ENCODE results near the gene TAS2R14. TPM values are rescaled to one million over a fixed set of nuclear protein-coding genes. Genes with fewer than 3 reads are reported as not detected.

Gene TAS2R14
- total RNA-seq, 1 experiment from 2014 or later, result 1.4 TPM

DNA sequence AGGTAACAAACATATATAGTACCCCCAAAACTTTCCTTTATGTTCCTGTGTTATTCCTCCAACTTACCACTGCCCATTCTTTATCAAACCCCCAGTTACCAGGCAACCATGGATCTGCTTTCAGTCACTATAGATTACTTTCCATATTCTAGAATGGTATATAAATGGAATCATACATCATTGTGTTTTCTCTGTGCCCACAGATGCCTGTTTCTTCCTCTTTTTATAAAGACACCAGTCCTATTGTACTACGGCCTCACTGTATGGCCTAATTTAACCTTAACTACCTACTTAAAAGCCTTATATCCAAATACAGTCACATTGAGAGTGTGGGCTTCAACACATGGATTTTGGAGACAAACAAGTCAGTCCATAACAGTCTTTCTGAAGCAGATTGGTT is 2.6 kb downstream of the TAS2R14 start:
- BruUV-seq (replicated peaks), result no TSS peak
- no peaks in the 10 kb centered on the region for H3K9me3 ChIP-seq (ENCODE audit: control insufficient read depth, insufficient read depth, low read depth, low read length)
- H3K27ac ChIP-seq (ENCODE audit: low read length), result no peak overlapping the region
- ChIA-PET CTCF (no interaction called here), POLR2A (no interaction called here)
- DNase-seq (ENCODE audit: low read depth, low spot score) (no peak), ATAC-seq (no peak)
- no peaks in the 10 kb centered on the region for H3K27me3 ChIP-seq (ENCODE audit: control insufficient read depth, insufficient read depth, low read length)
- in situ Hi-C loops (cut with HindIII; ENCODE audit: low pct_unique_long_range_greater_than_20kb, low sequenced_read_pairs) (no loop called here), intact Hi-C loops (cut with micrococcal nuclease; ENCODE audit: unreplicated experiment) (no loop called here)
- H3K4me3 ChIP-seq (ENCODE audit: low read depth in 2 of 2, low read length in 2 of 2), result no peak overlapping the region
- H3K36me3 ChIP-seq (ENCODE audit: control insufficient read depth, insufficient read depth, low read length), result no peaks in the 10 kb centered on the region
- no peaks in the 10 kb centered on the region for H3K4me1 ChIP-seq (ENCODE audit: control insufficient read depth, insufficient read depth, low read length)
- TF ChIP-seq POLR2AphosphoS5 (IDR thresholded peaks at IDR 0.05; ENCODE audit: low read depth, low read length) (no peak), SIN3A (IDR thresholded peaks at IDR 0.05; ENCODE audit: borderline replicate concordance, insufficient read depth, low read depth, low read length) (no peak), TCF7L2 (IDR thresholded peaks at IDR 0.05; ENCODE audit: low read depth, low read length) (no peak)
- TF ChIP-seq, protein P1, sequence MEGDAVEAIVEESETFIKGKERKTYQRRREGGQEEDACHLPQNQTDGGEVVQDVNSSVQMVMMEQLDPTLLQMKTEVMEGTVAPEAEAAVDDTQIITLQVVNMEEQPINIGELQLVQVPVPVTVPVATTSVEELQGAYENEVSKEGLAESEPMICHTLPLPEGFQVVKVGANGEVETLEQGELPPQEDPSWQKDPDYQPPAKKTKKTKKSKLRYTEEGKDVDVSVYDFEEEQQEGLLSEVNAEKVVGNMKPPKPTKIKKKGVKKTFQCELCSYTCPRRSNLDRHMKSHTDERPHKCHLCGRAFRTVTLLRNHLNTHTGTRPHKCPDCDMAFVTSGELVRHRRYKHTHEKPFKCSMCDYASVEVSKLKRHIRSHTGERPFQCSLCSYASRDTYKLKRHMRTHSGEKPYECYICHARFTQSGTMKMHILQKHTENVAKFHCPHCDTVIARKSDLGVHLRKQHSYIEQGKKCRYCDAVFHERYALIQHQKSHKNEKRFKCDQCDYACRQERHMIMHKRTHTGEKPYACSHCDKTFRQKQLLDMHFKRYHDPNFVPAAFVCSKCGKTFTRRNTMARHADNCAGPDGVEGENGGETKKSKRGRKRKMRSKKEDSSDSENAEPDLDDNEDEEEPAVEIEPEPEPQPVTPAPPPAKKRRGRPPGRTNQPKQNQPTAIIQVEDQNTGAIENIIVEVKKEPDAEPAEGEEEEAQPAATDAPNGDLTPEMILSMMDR (IDR thresholded peaks at IDR 0.05), result no peak
- TF ChIP-seq, protein P2, sequence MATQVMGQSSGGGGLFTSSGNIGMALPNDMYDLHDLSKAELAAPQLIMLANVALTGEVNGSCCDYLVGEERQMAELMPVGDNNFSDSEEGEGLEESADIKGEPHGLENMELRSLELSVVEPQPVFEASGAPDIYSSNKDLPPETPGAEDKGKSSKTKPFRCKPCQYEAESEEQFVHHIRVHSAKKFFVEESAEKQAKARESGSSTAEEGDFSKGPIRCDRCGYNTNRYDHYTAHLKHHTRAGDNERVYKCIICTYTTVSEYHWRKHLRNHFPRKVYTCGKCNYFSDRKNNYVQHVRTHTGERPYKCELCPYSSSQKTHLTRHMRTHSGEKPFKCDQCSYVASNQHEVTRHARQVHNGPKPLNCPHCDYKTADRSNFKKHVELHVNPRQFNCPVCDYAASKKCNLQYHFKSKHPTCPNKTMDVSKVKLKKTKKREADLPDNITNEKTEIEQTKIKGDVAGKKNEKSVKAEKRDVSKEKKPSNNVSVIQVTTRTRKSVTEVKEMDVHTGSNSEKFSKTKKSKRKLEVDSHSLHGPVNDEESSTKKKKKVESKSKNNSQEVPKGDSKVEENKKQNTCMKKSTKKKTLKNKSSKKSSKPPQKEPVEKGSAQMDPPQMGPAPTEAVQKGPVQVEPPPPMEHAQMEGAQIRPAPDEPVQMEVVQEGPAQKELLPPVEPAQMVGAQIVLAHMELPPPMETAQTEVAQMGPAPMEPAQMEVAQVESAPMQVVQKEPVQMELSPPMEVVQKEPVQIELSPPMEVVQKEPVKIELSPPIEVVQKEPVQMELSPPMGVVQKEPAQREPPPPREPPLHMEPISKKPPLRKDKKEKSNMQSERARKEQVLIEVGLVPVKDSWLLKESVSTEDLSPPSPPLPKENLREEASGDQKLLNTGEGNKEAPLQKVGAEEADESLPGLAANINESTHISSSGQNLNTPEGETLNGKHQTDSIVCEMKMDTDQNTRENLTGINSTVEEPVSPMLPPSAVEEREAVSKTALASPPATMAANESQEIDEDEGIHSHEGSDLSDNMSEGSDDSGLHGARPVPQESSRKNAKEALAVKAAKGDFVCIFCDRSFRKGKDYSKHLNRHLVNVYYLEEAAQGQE (IDR thresholded peaks at IDR 0.05; ENCODE audit: insufficient read depth in 1 of 2, low read depth in 2 of 2, low read length in 1 of 2), result no peak

DNA sequence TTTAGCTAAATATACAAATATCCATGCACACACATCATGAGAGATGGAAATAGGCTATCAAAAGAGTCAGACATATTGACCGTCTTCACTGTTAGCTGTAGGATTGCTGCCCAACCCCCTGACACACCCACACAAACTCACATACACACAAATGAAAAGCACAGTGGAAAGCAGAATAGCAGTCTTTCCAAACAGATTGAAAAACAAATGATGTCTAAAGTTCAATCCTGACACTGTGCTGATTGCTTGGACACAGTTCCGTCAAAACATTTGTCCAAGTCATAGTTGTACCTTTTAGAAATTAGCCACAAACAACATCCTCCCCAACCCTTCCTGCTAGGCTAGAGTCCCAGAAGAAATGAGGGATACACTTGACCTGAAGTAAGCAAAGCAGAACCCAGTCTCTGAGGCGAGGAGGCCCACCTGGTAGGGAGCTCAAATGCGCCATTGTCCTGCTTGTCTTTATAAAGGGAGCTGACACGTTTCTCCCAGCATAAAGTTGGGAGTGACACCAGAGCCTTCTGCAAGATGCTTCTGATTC is 10.2 kb downstream of the TAS2R14 start, which contains the start of gene PRH2:
TSS of gene PRH2 (plus strand) at position 491 of the 541 bp plus-strand sequence. CDS start at position 529, 38 bp downstream.
- no TSS peak for BruUV-seq (replicated peaks)
- ATAC-seq, result no peak
- H3K36me3 ChIP-seq (ENCODE audit: control insufficient read depth, insufficient read depth, low read length), result no peaks in the 10 kb centered on the region
- H3K4me3 ChIP-seq (ENCODE audit: low read depth in 2 of 2, low read length in 2 of 2), result no peak within 1 kb of the TSS
- CTCF ChIA-PET, result no interaction called here
- in situ Hi-C loops (cut with HindIII; ENCODE audit: low pct_unique_long_range_greater_than_20kb, low sequenced_read_pairs) (no loop called here), intact Hi-C loops (cut with micrococcal nuclease; ENCODE audit: unreplicated experiment) (no loop called here)
- no peak for DNase-seq (ENCODE audit: low read depth, low spot score)
- POLR2A ChIA-PET, result no interaction called here
- no peak within 1 kb of the TSS for H3K27ac ChIP-seq (ENCODE audit: low read length)
- H3K27me3 ChIP-seq (ENCODE audit: control insufficient read depth, insufficient read depth, low read length), result no peaks in the 10 kb centered on the region
- no peaks in the 10 kb centered on the region for H3K9me3 ChIP-seq (ENCODE audit: control insufficient read depth, insufficient read depth, low read depth, low read length)
- H3K4me1 ChIP-seq (ENCODE audit: control insufficient read depth, insufficient read depth, low read length), result no peaks in the 10 kb centered on the region
- TF ChIP-seq, protein P2 (IDR thresholded peaks at IDR 0.05; ENCODE audit: insufficient read depth in 1 of 2, low read depth in 2 of 2, low read length in 1 of 2), result no peak
- TF ChIP-seq TCF7L2 (IDR thresholded peaks at IDR 0.05; ENCODE audit: low read depth, low read length), result no peak
- TF ChIP-seq POLR2AphosphoS5 (IDR thresholded peaks at IDR 0.05; ENCODE audit: low read depth, low read length), result no peak
- TF ChIP-seq SIN3A (IDR thresholded peaks at IDR 0.05; ENCODE audit: borderline replicate concordance, insufficient read depth, low read depth, low read length), result no peak
- TF ChIP-seq, protein P1 (IDR thresholded peaks at IDR 0.05), result no peak

All from Panc1 (cell line).